K562 (cell line): ENCODE data around the gene LRRC74B. TPM values are rescaled to one million over a fixed set of nuclear protein-coding genes. Genes with fewer than 3 reads are reported as not detected.
A peak's percentile ranks its signal among the peaks of the same experiment; 100 is the strongest.

Source experiments
- ESRRB ChIP-seq: fragments of 250-450 bp; sonication (Bioruptor Pico); IDR thresholded peaks from 2 replicates; pipeline ENCODE4 v1.5.0; 2020; ENCODE audit warnings: mild to moderate bottlenecking, moderate library complexity, borderline replicate concordance
- GATAD2B ChIP-seq: fragments of 450-650 bp; IDR thresholded peaks from 2 replicates; pipeline ENCODE4 v1.6.1; 2017; ENCODE audit warnings: mild to moderate bottlenecking, borderline replicate concordance
- GTF2A2 ChIP-seq: IDR thresholded peaks from 2 replicates; pipeline ENCODE4 v1.6.1; 2016; ENCODE audit warnings: mild to moderate bottlenecking, missing genetic modification characterization, missing compliant biosample characterization
- IRF2 ChIP-seq: sonication (generic); formaldehyde crosslinking; IDR thresholded peaks from 2 replicates; pipeline ENCODE4 v1.8.1; 2022; ENCODE audit warnings: mild to moderate bottlenecking, missing genetic modification reagents
- KDM1A ChIP-seq, 2 experiments: fragments of 450-650 bp; IDR thresholded peaks; 2 replicates each; pipeline ENCODE4 v1.6.1; 2016; ENCODE audit warnings: mild to moderate bottlenecking in 2 of 2
- KDM4B ChIP-seq, 2 experiments: fragments of 450-650 bp in 1 of 2; sonication (generic) in 1 of 2; IDR thresholded peaks; 2 replicates each; pipeline ENCODE4 v1.6.1; 2016 to 2017; ENCODE audit warnings: borderline replicate concordance in 2 of 2, antibody characterized with exemption in 1 of 2, low read depth in 1 of 2, mild to moderate bottlenecking in 1 of 2
- KDM5B ChIP-seq: fragments of 200-600 bp; sonication (generic); IDR thresholded peaks from 2 replicates; pipeline ENCODE4 v1.6.1; 2012; ENCODE audit warnings: low read depth, mild to moderate bottlenecking, moderate library complexity, low read length, control low read depth, inconsistent platforms; ENCODE audit not compliant: insufficient replicate concordance
- KLF13 ChIP-seq: fragments of 450-650 bp; IDR thresholded peaks from 2 replicates; pipeline ENCODE4 v1.6.1; 2016; ENCODE audit warnings: missing genetic modification characterization, low read depth, mild to moderate bottlenecking, missing compliant biosample characterization, moderate library complexity, borderline replicate concordance
- L3MBTL2 ChIP-seq: fragments of 450-650 bp; IDR thresholded peaks from 2 replicates; pipeline ENCODE4 v1.6.1; 2016; ENCODE audit warnings: mild to moderate bottlenecking, moderate library complexity
- LEF1 ChIP-seq: fragments of 450-650 bp; IDR thresholded peaks from 2 replicates; pipeline ENCODE4 v1.6.1; 2016; ENCODE audit warnings: mild to moderate bottlenecking
- NRF1 ChIP-seq, 2 experiments: fragments of 450-650 bp; IDR thresholded peaks in 1 of 2; conservative IDR thresholded peaks in 1 of 2; 2 replicates each; pipeline ENCODE4 v1.6.1; 2014; ENCODE audit warnings: mild to moderate bottlenecking in 2 of 2
- NUFIP1 ChIP-seq: fragments of 450-650 bp; IDR thresholded peaks from 2 replicates; pipeline ENCODE4 v1.6.1; 2018; ENCODE audit not compliant: partially characterized antibody
- POLR2H ChIP-seq: IDR thresholded peaks from 2 replicates; pipeline ENCODE4 v1.6.1; 2016; ENCODE audit warnings: missing genetic modification characterization, low read depth, mild to moderate bottlenecking, control low read depth, missing compliant biosample characterization, moderate library complexity
- SETDB1 ChIP-seq: IDR thresholded peaks from one replicate; pipeline ENCODE4 v1.6.1; 2012; ENCODE audit warnings: low read length, control low read depth, inconsistent platforms
- SMAD1 ChIP-seq: fragments of 150-350 bp; IDR thresholded peaks from 2 replicates; pipeline ENCODE4 v1.6.1; 2014; ENCODE audit warnings: low read length, low read depth; ENCODE audit not compliant: partially characterized antibody
- SP2 ChIP-seq: IDR thresholded peaks from 2 replicates; pipeline ENCODE4 v1.6.1; 2011; ENCODE audit warnings: mild to moderate bottlenecking, low read depth, low read length, moderate library complexity; ENCODE audit not compliant: poor library complexity, severe bottlenecking; ENCODE audit errors: extremely low read depth
- TCF3 ChIP-seq: sonication (generic); formaldehyde crosslinking; IDR thresholded peaks from 2 replicates; pipeline ENCODE4 v1.4.0; 2020; ENCODE audit warnings: mild to moderate bottlenecking, missing genetic modification reagents
- TEAD1 ChIP-seq, 2 experiments: fragments of 450-650 bp in 1 of 2; sonication (generic) in 1 of 2; formaldehyde crosslinking; IDR thresholded peaks; 2 replicates each; pipeline versions ENCODE4 v1.4.0 to v1.8.0; 2020 to 2022; ENCODE audit warnings: mild to moderate bottlenecking in 2 of 2, missing genetic modification reagents in 1 of 2
- ZKSCAN1 ChIP-seq: fragments of 150-350 bp; IDR thresholded peaks from 2 replicates; pipeline ENCODE4 v1.6.1; 2016; ENCODE audit warnings: low read depth, low read length
- polyA plus RNA-seq, 8 experiments: library from polyadenylated mRNA; depleted of rRNA in 4 of 8; stranded (reverse) in 5 of 8; unstranded in 3 of 8; fragments of >200 nt; fragmentation: Nextera tagmentation in 2 of 8; fragmentation: Illumina TruSeq in 1 of 8; extraction: Ambion mirVana in 2 of 8; extraction: Trizol in 1 of 8; gene quantifications; 2 replicates each; pipeline versions ENCODE4 v1.2.1 to v1.2.3, GENCODE V29; 2011 to 2014; ENCODE audit warnings: inconsistent platforms in 1 of 8, missing spikeins in 1 of 8
- total RNA-seq, 7 experiments: library from RNA; depleted of rRNA in 6 of 7; stranded (reverse); fragments of >200 nt in 6 of 7; fragmentation: Illumina TruSeq in 2 of 7; extraction: Trizol in 2 of 7; gene quantifications; 2 replicates each; pipeline versions ENCODE4 v1.2.1 to v1.2.3, GENCODE V29; 2011 to 2021; ENCODE audit warnings: low replicate concordance in 1 of 7
- TF ChIP-seq, protein P1 (sequence below): sonication (generic); formaldehyde crosslinking; IDR thresholded peaks from 2 replicates; pipeline ENCODE4 v1.8.1; 2023; ENCODE audit warnings: mild to moderate bottlenecking, missing genetic modification reagents
- TF ChIP-seq, protein P2 (sequence below), 2 experiments: fragments of 450-650 bp in 1 of 2; sonication (generic) in 1 of 2; formaldehyde crosslinking; conservative IDR thresholded peaks; 2 replicates each; pipeline versions ENCODE4 v1.4.0 to v1.8.1; 2020 to 2022; ENCODE audit warnings: mild to moderate bottlenecking in 1 of 2, missing genetic modification reagents in 1 of 2
- TF ChIP-seq, protein P3 (sequence below): IDR thresholded peaks from 2 replicates; pipeline ENCODE4 v1.6.1; 2016; ENCODE audit warnings: missing genetic modification characterization, missing compliant biosample characterization
- TF ChIP-seq, protein P4 (sequence below), 2 experiments: fragments of 200-800 bp in 1 of 2; sonication (Bioruptor generic) in 1 of 2; sonication (generic) in 1 of 2; formaldehyde crosslinking in 1 of 2; IDR thresholded peaks in 1 of 2; conservative IDR thresholded peaks in 1 of 2; 2 replicates each; pipeline versions ENCODE4 v1.5.0 to v1.6.1; 2016 to 2020; ENCODE audit warnings: missing compliant biosample characterization in 1 of 2, missing genetic modification characterization in 1 of 2, missing genetic modification reagents in 1 of 2

LRRC74B gene
- total and polyA plus RNA-seq, 9 of the 15 experiments (the other 6 are each of a cell fraction or from before 2014, with no cell fraction given) = not detected

DNA sequence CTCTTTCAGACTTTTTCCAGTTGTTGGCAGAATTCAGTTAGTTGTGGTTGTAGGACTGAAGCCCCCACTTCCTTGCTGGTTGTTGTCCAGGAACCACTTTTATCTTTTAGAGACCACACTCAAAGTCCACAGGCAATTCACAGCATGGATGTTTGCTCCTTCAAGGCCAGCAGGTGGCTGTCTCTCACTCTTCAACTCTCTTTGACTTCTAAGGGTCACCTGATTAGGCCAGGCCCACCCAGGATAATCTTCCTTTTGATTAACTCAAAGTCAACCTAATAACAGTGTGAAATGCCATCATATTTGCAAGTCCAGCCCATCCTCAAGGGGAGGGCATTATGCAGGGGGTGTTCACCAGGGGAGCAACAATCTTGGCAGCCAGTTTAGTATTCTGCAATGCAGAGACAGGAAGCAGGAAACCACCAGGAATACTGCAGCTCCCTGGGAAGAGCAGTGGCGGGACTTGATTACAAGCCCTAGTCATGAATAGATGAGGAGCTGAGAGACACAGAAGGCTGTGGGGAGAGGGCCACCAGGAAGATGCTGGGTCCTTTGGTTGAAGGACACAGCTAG lies 52.4 kb downstream of the LRRC74B start (continued):
- TF ChIP-seq TEAD1 (CRISPR knock-in tag; IDR thresholded peaks at IDR 0.05) (no peak), GTF2A2 (no peak), KDM5B (peak; percentile 15), L3MBTL2 (no peak), GATAD2B (no peak), LEF1 (no peak), ESRRB (CRISPR knock-in tag) (no peak), NRF1 (conservative IDR thresholded peaks at IDR 0.05 in 1 of 2, IDR thresholded peaks at IDR 0.05 in 1 of 2) (no peak), SETDB1 (no peak), NUFIP1 (peak; percentile 30), KLF13 (0 out of 2 replicates have a peak, but pooled peaks have one; percentile 31), IRF2 (CRISPR knock-in tag) (no peak), SMAD1 (no peak), KDM4B (IDR thresholded peaks at IDR 0.05; ENCODE audit: borderline replicate concordance in 2 of 2, low read depth in 1 of 2) (no peak), ZKSCAN1 (no peak), TCF3 (no peak), POLR2H (tag) (no peak), SP2 (no peak), KDM1A (IDR thresholded peaks at IDR 0.05) (peak; percentile 73 to 84; a peak in 3 of 4 replicates)
- TF ChIP-seq, protein P1, sequence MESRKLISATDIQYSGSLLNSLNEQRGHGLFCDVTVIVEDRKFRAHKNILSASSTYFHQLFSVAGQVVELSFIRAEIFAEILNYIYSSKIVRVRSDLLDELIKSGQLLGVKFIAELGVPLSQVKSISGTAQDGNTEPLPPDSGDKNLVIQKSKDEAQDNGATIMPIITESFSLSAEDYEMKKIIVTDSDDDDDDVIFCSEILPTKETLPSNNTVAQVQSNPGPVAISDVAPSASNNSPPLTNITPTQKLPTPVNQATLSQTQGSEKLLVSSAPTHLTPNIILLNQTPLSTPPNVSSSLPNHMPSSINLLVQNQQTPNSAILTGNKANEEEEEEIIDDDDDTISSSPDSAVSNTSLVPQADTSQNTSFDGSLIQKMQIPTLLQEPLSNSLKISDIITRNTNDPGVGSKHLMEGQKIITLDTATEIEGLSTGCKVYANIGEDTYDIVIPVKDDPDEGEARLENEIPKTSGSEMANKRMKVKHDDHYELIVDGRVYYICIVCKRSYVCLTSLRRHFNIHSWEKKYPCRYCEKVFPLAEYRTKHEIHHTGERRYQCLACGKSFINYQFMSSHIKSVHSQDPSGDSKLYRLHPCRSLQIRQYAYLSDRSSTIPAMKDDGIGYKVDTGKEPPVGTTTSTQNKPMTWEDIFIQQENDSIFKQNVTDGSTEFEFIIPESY (CRISPR knock-in tag) = no peak
- TF ChIP-seq, protein P2, sequence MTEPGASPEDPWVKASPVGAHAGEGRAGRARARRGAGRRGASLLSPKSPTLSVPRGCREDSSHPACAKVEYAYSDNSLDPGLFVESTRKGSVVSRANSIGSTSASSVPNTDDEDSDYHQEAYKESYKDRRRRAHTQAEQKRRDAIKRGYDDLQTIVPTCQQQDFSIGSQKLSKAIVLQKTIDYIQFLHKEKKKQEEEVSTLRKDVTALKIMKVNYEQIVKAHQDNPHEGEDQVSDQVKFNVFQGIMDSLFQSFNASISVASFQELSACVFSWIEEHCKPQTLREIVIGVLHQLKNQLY (CRISPR knock-in tag; conservative IDR thresholded peaks at IDR 0.05) = 0 out of 4 replicates have a peak, but pooled peaks of 1 of the 2 experiments have one; percentile 43
- TF ChIP-seq, protein P3, sequence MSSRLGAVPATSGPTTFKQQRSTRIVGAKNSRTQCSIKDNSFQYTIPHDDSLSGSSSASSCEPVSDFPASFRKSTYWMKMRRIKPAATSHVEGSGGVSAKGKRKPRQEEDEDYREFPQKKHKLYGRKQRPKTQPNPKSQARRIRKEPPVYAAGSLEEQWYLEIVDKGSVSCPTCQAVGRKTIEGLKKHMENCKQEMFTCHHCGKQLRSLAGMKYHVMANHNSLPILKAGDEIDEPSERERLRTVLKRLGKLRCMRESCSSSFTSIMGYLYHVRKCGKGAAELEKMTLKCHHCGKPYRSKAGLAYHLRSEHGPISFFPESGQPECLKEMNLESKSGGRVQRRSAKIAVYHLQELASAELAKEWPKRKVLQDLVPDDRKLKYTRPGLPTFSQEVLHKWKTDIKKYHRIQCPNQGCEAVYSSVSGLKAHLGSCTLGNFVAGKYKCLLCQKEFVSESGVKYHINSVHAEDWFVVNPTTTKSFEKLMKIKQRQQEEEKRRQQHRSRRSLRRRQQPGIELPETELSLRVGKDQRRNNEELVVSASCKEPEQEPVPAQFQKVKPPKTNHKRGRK = no peak
- TF ChIP-seq, protein P4, sequence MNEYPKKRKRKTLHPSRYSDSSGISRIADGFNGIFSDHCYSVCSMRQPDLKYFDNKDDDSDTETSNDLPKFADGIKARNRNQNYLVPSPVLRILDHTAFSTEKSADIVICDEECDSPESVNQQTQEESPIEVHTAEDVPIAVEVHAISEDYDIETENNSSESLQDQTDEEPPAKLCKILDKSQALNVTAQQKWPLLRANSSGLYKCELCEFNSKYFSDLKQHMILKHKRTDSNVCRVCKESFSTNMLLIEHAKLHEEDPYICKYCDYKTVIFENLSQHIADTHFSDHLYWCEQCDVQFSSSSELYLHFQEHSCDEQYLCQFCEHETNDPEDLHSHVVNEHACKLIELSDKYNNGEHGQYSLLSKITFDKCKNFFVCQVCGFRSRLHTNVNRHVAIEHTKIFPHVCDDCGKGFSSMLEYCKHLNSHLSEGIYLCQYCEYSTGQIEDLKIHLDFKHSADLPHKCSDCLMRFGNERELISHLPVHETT (CRISPR knock-in tag; conservative IDR thresholded peaks at IDR 0.05 in 1 of 2, IDR thresholded peaks at IDR 0.05 in 1 of 2) = peak in 1 of 2 experiments; percentile 61; a peak in 1 of 4 replicates
